Hepatocyte (in vitro differentiated cells): ENCODE measurements around the gene PMPCA.

ENCODE experiments used
- EZH2 ChIP-seq: fragments of 200-600 bp; sonication (generic); IDR thresholded peaks from 2 replicates; pipeline ENCODE4 v1.6.1; 2016; ENCODE audit warnings: antibody characterized with exemption, mild to moderate bottlenecking, borderline replicate concordance
- TF ChIP-seq, protein P1 (sequence below): fragments of 200-600 bp; sonication (generic); IDR thresholded peaks from 2 replicates; pipeline ENCODE4 v1.5.1; 2016; ENCODE audit warnings: antibody characterized with exemption, mild to moderate bottlenecking; ENCODE audit not compliant: poor library complexity

DNA sequence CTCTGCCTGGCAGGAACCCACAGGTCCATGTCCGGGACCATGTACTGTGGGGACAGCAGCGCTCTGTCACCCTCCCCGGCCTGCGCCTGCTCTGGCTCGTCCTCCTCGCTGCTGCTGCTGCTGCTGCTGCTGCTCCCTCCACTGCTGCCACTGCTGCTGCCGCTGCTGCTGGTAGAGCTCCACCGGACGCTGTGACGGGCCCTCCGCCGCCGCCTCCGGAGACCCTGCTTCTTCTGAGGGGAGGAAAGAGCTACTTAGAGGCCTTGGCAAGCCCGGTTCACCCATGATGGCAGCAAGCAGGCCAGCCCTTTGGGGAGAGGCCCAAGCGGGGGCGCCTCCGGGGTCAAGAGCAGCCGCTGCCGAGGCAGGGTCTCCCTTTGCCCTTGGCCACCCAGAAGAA, 27.0 kb upstream of the PMPCA start:
- TF ChIP-seq, protein P1, sequence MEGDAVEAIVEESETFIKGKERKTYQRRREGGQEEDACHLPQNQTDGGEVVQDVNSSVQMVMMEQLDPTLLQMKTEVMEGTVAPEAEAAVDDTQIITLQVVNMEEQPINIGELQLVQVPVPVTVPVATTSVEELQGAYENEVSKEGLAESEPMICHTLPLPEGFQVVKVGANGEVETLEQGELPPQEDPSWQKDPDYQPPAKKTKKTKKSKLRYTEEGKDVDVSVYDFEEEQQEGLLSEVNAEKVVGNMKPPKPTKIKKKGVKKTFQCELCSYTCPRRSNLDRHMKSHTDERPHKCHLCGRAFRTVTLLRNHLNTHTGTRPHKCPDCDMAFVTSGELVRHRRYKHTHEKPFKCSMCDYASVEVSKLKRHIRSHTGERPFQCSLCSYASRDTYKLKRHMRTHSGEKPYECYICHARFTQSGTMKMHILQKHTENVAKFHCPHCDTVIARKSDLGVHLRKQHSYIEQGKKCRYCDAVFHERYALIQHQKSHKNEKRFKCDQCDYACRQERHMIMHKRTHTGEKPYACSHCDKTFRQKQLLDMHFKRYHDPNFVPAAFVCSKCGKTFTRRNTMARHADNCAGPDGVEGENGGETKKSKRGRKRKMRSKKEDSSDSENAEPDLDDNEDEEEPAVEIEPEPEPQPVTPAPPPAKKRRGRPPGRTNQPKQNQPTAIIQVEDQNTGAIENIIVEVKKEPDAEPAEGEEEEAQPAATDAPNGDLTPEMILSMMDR = no peak
- no peak for TF ChIP-seq EZH2
